GM12878 (cell line): Measurements from ENCODE around the gene INSIG2.

Source experiments
- CREM ChIP-seq: IDR thresholded peaks from 2 replicates; pipeline ENCODE4 v1.6.1; 2014; ENCODE audit warnings: antibody characterized with exemption, low read depth
- CTCF ChIP-seq, 3 experiments: IDR thresholded peaks in 2 of 3; conservative IDR thresholded peaks in 1 of 3; 2 replicates each; pipeline ENCODE4 v1.5.1; 2011; ENCODE audit warnings: low read depth in 3 of 3, low read length in 3 of 3, mild to moderate bottlenecking in 3 of 3, control low read depth in 2 of 3, moderate library complexity in 2 of 3, inconsistent platforms in 1 of 3, mixed read lengths in 1 of 3; ENCODE audit not compliant: control insufficient read depth in 2 of 3, insufficient read depth in 1 of 3; ENCODE audit errors: extremely low read depth in 1 of 3
- EZH2 ChIP-seq: IDR thresholded peaks from 2 replicates; pipeline ENCODE4 v1.6.1; 2012; ENCODE audit warnings: low read depth, mild to moderate bottlenecking, control low read depth, inconsistent platforms, low read length, borderline replicate concordance; ENCODE audit not compliant: control insufficient read depth
- FOXM1 ChIP-seq: IDR thresholded peaks from 2 replicates; pipeline ENCODE4 v1.6.1; 2012; ENCODE audit warnings: low read depth, mild to moderate bottlenecking, inconsistent platforms, low read length, moderate library complexity
- HDAC6 ChIP-seq: fragments of 200-600 bp; sonication (generic); IDR thresholded peaks from one replicate; pipeline ENCODE4 v1.8.0; 2017; ENCODE audit warnings: antibody characterized with exemption; ENCODE audit not compliant: unreplicated experiment
- NRF1 ChIP-seq: conservative IDR thresholded peaks from 2 replicates; pipeline ENCODE4 v1.6.1; 2011; ENCODE audit warnings: mild to moderate bottlenecking, low read depth, low read length, improper control_type of control experiment
- POLR2A ChIP-seq: IDR thresholded peaks from 2 replicates; pipeline ENCODE4 v1.6.1; 2011; ENCODE audit warnings: low read depth, mild to moderate bottlenecking, low read length
- POLR2AphosphoS5 ChIP-seq: IDR thresholded peaks from 2 replicates; pipeline ENCODE4 v1.6.1; 2011; ENCODE audit warnings: mild to moderate bottlenecking, low read length, inconsistent platforms
- SUZ12 ChIP-seq: fragments of 200-600 bp; sonication (generic); IDR thresholded peaks from one replicate; pipeline ENCODE4 v1.6.1; 2018; ENCODE audit warnings: antibody characterized with exemption, mild to moderate bottlenecking; ENCODE audit not compliant: unreplicated experiment
- TAF1 ChIP-seq: IDR thresholded peaks from 2 replicates; pipeline ENCODE4 v1.6.1; 2011; ENCODE audit warnings: mild to moderate bottlenecking, low read depth, low read length, borderline replicate concordance
- USF2 ChIP-seq: IDR thresholded peaks from 2 replicates; pipeline ENCODE4 v1.6.1; 2011; ENCODE audit warnings: low read depth, low read length, improper control_type of control experiment, borderline replicate concordance
- YY1 ChIP-seq: IDR thresholded peaks from 2 replicates; pipeline ENCODE4 v1.6.1; 2011; ENCODE audit warnings: low read depth, mild to moderate bottlenecking, low read length

GRCh38 chr2:118120401-118120780 lies 32.1 kb downstream of the INSIG2 start:
- TF ChIP-seq CTCF (IDR thresholded peaks at IDR 0.05 in 2 of 3, conservative IDR thresholded peaks at IDR 0.05 in 1 of 3; ENCODE audit: control insufficient read depth in 2 of 3, extremely low read depth in 1 of 3, insufficient read depth in 1 of 3, low read depth in 3 of 3, low read length in 3 of 3) (no peak), EZH2 (no peak), TAF1 (no peak), SUZ12 (no peak), HDAC6 (no peak), NRF1 (no peak), POLR2A (no peak), FOXM1 (no peak), POLR2AphosphoS5 (no peak), CREM (no peak), USF2 (no peak), YY1 (no peak)
